Raji (cell line): ENCODE results near the gene UBAP2.

Experiments used
- POLR2A ChIP-seq: IDR thresholded peaks from 2 replicates; pipeline ENCODE4 v1.6.1; 2011; ENCODE audit warnings: low read depth, low read length, control low read depth; ENCODE audit not compliant: insufficient read depth

The UBAP2 gene, protein sequence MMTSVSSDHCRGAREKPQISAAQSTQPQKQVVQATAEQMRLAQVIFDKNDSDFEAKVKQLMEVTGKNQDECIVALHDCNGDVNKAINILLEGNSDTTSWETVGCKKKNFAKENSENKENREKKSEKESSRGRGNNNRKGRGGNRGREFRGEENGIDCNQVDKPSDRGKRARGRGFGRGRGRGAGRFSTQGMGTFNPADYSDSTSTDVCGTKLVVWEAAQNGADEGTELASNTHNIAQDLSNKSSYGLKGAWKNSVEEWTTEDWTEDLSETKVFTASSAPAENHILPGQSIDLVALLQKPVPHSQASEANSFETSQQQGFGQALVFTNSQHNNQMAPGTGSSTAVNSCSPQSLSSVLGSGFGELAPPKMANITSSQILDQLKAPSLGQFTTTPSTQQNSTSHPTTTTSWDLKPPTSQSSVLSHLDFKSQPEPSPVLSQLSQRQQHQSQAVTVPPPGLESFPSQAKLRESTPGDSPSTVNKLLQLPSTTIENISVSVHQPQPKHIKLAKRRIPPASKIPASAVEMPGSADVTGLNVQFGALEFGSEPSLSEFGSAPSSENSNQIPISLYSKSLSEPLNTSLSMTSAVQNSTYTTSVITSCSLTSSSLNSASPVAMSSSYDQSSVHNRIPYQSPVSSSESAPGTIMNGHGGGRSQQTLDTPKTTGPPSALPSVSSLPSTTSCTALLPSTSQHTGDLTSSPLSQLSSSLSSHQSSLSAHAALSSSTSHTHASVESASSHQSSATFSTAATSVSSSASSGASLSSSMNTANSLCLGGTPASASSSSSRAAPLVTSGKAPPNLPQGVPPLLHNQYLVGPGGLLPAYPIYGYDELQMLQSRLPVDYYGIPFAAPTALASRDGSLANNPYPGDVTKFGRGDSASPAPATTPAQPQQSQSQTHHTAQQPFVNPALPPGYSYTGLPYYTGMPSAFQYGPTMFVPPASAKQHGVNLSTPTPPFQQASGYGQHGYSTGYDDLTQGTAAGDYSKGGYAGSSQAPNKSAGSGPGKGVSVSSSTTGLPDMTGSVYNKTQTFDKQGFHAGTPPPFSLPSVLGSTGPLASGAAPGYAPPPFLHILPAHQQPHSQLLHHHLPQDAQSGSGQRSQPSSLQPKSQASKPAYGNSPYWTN

DNA sequence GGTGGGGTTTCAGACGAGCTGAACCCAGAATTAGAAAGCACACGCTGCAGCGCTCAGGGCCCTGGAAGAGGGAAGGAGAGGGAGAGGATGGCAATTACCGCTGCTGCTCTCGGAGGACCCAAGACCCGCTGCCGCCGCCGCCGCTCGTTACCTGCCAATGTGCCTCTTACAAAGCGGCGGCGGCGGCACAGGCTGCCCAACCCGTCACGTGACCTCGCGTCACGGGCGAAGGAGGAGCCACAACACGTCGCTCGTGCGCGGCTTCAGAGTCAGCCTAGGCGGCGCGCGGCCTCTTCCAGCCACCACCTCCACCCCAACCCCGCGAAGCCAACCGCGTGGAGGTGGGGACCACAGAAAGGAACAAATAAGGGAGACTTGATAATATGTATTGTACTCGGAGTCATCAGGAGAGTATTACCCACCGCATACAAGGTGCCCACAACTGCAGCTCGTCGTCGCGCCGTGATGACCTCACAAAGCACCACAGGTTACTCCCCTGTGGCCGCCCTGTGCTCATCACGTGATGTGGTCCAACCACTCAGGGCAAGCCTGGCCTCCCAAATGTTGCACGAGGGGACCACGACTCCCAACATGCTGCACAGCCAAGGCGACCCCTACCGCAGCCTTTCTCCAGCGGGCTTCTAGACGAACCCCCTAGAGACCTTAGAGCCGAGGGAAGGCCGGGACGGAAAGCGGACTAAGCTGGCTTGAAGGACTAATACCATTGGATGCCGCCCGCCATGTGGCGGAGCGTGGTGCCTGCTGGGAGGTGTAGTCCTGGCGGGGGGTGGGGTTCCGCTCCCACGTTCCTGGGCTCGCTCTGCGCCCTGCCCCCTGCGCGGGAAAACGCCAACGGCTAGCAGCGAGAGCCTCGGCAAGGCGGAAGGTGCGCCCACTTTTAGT lies at the start of gene UBAP2:
TSS of gene UBAP2 (minus strand) at position 161 of the 903 bp plus-strand sequence. CDS start 31,739 bp downstream, outside the sequence.
- peak; percentile 95 for TF ChIP-seq POLR2A

DNA sequence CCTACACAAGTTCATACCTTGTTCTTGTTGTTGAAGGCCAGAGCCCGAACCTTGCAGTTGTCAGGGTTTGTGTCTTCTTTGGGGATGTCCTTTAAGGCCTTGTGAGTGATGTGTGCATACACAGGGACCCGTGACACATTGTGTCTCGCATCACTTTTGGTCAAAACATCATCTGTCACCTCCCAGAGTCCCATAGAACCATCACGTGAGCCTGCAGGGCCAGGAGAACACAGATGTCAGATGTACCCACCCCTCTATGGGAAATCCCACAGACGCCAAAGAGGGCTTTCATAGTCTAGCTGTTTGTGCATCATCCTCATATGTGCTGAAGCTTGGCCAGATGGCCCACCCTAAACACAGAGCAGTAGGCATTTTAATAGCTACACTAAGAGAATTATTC lies 49.6 kb upstream of the UBAP2 start:
- no peak for TF ChIP-seq POLR2A

DNA sequence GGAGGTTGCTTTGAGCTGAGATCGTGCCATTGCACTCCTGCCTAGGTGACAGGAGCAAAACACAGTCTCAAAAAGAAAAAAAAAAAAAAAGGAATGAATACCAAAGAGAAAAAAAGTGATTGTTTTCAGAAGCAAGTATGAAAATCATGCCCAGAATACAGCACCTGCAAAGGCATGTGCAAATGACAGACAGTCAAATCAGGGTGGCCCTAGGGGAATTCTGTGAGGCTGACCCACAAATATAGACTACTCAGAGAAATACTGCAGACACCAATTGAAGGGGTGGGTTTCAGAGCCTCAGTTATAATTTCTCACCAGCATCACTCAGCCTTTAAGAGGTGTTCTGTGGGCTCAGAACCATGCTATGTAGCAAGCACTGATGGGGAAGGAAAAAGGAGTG lies 49.2 kb upstream of the UBAP2 start:
- TF ChIP-seq POLR2A = no peak; the same call in 1 of the 2 replicates

DNA sequence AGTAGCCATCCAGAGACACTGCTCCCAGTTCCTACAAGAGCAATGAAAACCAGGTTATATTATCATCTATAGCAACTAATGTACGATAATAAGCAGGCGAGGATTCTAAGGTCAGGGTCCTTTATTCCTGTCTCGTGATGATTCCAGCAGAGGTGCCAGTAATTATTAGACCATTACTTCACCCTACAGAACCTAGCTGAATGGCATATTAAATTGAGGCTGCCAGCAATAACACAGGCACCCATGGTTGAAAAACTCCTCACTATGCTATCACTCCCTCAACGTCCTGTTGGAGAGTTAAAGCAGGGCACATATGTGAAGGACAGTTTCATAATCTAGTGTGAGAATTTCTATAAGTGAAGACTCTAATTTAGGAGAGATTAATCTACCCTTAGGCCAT lies 48.1 kb upstream of the UBAP2 start:
- no peak for TF ChIP-seq POLR2A

DNA sequence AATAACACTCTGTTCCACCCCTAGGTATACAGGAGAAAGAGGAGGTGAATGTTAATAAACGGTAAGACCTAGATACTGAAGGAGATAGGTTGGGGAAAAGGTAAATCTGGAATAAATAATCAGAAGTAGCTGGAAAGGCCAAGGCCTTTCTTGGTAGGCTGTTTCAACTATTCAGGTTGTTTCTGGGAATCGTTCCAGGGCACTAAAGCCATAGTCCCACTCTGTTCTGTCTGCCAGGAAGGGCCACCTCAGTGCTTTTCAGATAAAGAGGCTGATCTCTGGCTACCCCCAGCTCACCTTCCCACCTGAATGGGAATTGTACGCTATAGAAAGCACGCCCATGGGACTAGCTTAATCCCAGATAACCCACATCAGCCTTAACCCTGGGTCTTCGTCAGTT lies 44.9 kb upstream of the UBAP2 start:
- TF ChIP-seq POLR2A = no peak

DNA sequence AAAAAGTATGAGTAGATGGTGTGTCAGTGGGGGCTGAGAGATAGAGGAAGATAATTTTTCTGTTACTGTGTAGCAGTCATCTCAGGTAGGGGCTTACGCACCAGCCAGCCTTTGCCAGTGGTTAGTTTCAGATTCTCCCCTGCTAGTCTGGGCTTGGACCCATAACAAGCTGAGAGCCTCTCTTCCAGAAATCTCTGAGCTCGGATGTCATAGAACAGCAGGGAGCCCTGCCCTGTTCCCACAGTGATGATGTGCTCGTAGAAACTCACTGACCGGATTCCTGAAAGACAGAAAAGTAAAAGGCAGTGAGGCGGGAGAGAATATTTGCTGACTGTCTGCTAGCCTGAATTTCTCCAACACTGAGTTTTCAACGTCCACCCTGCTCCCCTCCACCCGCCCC lies 40.6 kb upstream of the UBAP2 start:
- no peak for TF ChIP-seq POLR2A

DNA sequence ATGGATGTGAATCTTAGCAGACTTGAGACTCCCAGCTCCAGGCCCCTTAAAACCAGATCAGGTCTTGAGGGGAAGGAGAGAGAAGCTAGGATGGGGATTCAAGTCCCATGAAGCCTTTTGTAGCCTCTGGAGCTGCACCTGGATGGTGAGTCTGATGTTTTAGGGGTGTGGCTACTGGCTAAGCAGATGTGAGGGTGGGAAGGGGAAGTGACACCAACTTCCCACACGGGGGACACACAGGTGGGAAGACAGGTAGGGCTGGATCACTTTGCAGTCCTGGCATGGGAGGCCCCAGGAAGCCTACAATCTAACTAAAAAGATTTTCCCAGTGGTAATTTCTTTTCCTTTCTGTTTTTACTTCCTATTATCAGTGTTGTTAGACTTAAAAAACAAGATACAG lies 38.7 kb upstream of the UBAP2 start:
- TF ChIP-seq POLR2A = no peak

DNA sequence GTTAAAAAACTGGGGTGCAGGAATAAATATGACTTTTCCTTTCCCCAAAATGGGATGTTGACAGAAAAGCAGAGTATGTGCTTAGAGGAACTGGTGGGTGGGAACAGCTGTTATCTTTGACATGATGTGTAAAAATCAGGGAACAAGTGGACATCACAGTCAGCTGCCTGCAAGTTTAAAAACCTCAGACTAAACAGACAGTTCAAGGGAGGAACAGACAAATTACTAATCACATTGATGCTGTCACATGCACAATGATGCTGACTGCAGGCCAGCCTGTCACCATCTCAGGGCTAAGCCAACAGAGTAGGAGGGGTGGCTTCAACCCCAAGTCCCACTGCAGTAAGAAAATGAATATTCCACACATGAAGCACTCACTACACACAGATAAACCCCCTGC lies 38.2 kb upstream of the UBAP2 start:
- no peak for TF ChIP-seq POLR2A

DNA sequence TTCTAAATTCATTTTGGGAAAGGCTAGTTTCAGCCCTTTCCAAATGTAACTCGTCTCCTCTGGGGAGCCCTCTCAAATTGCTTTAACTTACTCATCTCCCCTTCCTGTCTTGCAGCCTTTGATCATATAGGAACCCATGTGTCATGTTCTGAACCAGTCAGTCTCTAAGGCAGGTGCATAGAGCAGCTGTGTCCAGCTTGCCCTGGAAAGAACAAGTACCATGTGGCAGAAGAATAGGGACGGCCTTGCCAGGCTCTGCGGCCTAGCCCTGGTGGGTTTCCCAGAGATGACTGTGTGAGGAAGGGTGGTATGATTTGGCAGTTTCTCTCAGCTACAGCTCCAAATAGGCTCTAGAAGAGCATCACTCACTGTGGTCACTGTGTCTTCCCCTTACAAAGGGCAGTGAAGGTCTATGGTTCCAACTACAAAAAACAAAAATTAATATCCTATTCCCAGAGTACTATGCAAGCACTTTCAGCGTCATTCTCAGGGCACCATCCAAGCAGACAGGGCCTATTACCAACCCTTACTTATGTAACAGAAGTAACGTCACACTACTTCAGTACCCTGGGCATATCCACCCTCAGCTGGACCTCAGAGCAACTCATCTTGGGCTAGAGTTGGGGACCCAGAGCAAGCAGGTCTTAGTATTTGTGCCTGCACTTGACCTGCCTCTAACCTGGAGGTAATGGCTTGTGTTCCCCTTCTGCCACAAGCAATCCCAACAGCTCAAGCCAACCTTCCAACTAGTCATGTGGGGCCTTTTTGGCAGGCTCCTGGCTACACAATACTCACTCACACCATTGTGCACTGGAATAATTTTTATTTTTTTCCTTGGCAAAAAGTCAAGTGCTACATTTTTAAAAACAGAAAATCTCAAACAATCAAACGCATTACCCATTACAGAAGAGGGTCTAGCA lies 37.2 kb upstream of the UBAP2 start:
- no peak for TF ChIP-seq POLR2A

DNA sequence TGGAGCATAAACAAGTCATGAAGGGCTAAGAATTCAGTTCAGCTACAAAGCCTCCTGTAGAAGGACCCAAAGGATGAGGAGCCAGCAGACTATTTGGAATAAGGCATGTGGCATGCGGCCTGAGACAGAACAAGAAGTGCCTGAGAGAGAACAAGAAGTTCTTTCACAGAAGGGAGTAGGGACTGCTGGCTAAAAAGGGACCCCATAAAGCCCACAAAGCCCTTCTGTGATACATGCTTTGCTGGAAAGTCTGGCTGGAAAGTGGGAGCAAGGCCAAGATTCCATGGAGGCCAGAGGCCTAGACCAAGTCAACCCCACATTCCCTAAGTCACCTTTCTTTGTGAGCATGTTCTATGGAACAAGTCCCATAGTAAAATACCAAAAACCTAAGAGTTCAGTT lies 35.9 kb upstream of the UBAP2 start:
- no peak for TF ChIP-seq POLR2A

DNA sequence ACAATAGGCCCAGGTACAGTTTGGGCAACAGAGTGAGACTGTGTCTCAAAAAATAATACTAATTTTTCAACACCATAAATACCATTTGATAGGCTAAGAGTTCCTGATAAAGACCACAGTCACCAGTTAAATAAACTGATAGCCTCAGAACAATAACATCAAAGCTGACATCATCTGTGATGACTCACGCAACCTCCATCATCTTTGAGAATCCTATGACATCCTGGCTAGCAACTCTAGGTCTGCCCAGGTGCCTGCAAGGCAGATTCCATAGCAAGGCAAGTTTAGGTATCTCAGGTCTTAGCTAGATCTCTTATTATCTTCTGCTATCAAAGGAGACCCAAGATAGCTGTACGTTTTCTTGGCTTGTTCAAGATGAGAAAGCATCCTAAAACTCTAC lies 30.5 kb upstream of the UBAP2 start:
- TF ChIP-seq POLR2A = no peak

DNA sequence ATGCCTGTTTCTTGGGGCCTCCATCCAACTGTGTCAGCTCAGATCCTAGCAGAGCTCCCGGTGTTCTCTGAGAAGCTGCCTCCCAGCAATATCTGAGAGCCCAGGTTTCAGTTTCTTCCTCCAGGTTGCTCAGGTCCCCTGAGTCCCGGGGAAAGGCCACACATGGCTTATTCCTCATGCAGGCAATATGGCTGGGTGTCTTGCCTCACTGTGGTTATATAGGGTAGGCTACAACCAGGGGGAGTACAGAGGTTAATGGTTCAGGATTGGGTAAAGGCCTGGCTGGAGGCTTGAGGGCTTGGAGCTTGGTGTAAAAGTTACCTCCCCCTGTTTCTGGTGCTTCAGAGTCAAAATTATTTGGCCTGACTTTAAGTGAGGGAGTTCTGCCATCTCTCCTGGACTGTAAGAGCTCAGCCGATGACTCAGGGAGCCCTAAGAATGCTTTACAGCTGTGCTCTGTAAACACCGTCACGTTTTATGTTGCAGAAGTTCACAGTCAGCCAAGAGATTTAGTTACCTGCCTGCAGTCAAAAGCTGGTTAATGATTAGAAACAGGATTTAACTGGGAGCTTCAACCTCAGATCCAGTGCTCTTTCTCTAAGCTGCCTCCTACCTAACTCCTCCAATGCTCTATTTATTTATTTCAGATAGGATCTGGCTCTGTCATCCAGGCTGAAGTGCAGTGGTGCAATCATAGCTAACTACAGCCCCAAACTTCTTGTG lies 24.3 kb upstream of the UBAP2 start:
- TF ChIP-seq POLR2A = no peak

DNA sequence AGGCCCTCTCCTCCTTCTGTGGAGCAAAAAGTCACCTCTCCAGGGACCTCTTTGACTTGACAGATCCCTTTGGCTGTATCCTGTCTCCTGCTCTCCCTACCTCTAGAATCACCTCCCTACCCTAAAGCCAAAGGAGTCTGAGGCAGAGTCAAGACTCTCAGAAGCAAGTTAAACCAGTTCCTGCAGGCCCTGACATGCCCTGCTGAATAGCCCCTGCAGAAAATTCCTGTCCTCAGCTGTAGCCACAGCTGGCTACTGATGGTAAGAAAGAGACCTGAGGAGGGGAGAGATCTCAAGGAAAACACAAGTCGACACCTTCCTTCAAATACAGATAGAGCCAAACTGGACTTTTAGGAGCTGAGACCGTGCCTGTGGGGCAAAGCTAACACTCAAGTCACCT lies 23.7 kb upstream of the UBAP2 start:
- TF ChIP-seq POLR2A = no peak
